ENCODE measurements around the gene ZNF614. TPM values are rescaled to one million over a fixed set of nuclear protein-coding genes. Genes with fewer than 3 reads are reported as not detected.

Gene ZNF614
- total and polyA plus RNA-seq, 9 of the 15 experiments (the other 6 are each of a cell fraction or from before 2014, with no cell fraction given) = 4.9 to 16.3 (median 11.4) TPM

- TF ChIP-seq, protein P1, sequence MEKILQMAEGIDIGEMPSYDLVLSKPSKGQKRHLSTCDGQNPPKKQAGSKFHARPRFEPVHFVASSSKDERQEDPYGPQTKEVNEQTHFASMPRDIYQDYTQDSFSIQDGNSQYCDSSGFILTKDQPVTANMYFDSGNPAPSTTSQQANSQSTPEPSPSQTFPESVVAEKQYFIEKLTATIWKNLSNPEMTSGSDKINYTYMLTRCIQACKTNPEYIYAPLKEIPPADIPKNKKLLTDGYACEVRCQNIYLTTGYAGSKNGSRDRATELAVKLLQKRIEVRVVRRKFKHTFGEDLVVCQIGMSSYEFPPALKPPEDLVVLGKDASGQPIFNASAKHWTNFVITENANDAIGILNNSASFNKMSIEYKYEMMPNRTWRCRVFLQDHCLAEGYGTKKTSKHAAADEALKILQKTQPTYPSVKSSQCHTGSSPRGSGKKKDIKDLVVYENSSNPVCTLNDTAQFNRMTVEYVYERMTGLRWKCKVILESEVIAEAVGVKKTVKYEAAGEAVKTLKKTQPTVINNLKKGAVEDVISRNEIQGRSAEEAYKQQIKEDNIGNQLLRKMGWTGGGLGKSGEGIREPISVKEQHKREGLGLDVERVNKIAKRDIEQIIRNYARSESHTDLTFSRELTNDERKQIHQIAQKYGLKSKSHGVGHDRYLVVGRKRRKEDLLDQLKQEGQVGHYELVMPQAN (IDR thresholded peaks at IDR 0.05; ENCODE audit: borderline replicate concordance) = peak; percentile 82; the same call in 1 of the 2 replicates
- TF ChIP-seq, protein P2, sequence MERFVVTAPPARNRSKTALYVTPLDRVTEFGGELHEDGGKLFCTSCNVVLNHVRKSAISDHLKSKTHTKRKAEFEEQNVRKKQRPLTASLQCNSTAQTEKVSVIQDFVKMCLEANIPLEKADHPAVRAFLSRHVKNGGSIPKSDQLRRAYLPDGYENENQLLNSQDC (CRISPR knock-in tag; IDR thresholded peaks at IDR 0.05) = no peak
- no peak; the same call in 1 of the 2 replicates for TF ChIP-seq E4F1 (CRISPR knock-in tag; IDR thresholded peaks at IDR 0.05; ENCODE audit: borderline replicate concordance)
- TF ChIP-seq SAFB (IDR thresholded peaks at IDR 0.05; ENCODE audit: borderline replicate concordance, low read depth, low read length) = peak; percentile 55; the same call in 1 of the 2 replicates
- 0 out of 2 replicates have a peak, but pooled peaks have one; percentile 11 for TF ChIP-seq RREB1 (CRISPR knock-in tag; IDR thresholded peaks at IDR 0.05)
- peak; percentile 100 for TF ChIP-seq MTA1 (IDR thresholded peaks at IDR 0.05; ENCODE audit: borderline replicate concordance)
- TF ChIP-seq ZNF197 (CRISPR knock-in tag; IDR thresholded peaks at IDR 0.05; ENCODE audit: low read depth) = peak; percentile 88
- TF ChIP-seq, protein P3, sequence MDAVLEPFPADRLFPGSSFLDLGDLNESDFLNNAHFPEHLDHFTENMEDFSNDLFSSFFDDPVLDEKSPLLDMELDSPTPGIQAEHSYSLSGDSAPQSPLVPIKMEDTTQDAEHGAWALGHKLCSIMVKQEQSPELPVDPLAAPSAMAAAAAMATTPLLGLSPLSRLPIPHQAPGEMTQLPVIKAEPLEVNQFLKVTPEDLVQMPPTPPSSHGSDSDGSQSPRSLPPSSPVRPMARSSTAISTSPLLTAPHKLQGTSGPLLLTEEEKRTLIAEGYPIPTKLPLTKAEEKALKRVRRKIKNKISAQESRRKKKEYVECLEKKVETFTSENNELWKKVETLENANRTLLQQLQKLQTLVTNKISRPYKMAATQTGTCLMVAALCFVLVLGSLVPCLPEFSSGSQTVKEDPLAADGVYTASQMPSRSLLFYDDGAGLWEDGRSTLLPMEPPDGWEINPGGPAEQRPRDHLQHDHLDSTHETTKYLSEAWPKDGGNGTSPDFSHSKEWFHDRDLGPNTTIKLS (IDR thresholded peaks at IDR 0.05; ENCODE audit: borderline replicate concordance, low read depth) = peak; percentile 74
These were observed at the start of gene ZNF614 (continued) for GRCh38 chr19:52028027-52028779.

Measured in K562 (cell line).